ENCODE measurements around the gene MIEN1. TPM values are rescaled to one million over a fixed set of nuclear protein-coding genes. Genes with fewer than 3 reads are reported as not detected.

Gene MIEN1
- total and polyA plus RNA-seq, 2 of the 13 experiments (the other 11 are each of a cell fraction or from before 2014, with no cell fraction given) = 40.6 to 56.6 TPM

- peak; percentile 82 for TF ChIP-seq SNAPC2 (CRISPR knock-in tag; IDR thresholded peaks at IDR 0.05)
- 0 out of 2 replicates have a peak, but pooled peaks have one; percentile 25 for TF ChIP-seq ZNF678 (CRISPR knock-in tag; IDR thresholded peaks at IDR 0.05)
- peak; percentile 40; the same call in 1 of the 2 replicates for TF ChIP-seq SOX5 (CRISPR knock-in tag; IDR thresholded peaks at IDR 0.05; ENCODE audit: borderline replicate concordance)
- peak; percentile 70 for TF ChIP-seq CEBPG (CRISPR knock-in tag; IDR thresholded peaks at IDR 0.05)
- 0 out of 2 replicates have a peak, but pooled peaks have one; percentile 68 for TF ChIP-seq MZF1 (CRISPR knock-in tag; IDR thresholded peaks at IDR 0.05; ENCODE audit: borderline replicate concordance)
- TF ChIP-seq REST (IDR thresholded peaks at IDR 0.05; ENCODE audit: borderline replicate concordance in 1 of 2, low read depth in 1 of 2, low read length in 2 of 2) = peak in 1 of 2 experiments; percentile 30; a peak in 1 of 4 replicates
- peak; percentile 92; the same call in 1 of the 2 replicates for TF ChIP-seq FOXK1 (CRISPR knock-in tag; IDR thresholded peaks at IDR 0.05; ENCODE audit: borderline replicate concordance, low read depth)
- peak; percentile 47 to 54; a peak in 3 of 4 replicates for TF ChIP-seq POLR2A (IDR thresholded peaks at IDR 0.05; ENCODE audit: insufficient read depth in 1 of 2, low read depth in 2 of 2, low read length in 2 of 2)
- TF ChIP-seq HOXA3 (CRISPR knock-in tag; IDR thresholded peaks at IDR 0.05) = peak; percentile 43; the same call in 1 of the 2 replicates
- peak; percentile 53; the same call in 1 of the 2 replicates for TF ChIP-seq ZNF280B (CRISPR knock-in tag; IDR thresholded peaks at IDR 0.05; ENCODE audit: borderline replicate concordance)
- TF ChIP-seq MTF2 (CRISPR knock-in tag; IDR thresholded peaks at IDR 0.05; ENCODE audit: borderline replicate concordance) = no peak
- peak; percentile 81 for TF ChIP-seq MAX (IDR thresholded peaks at IDR 0.05)
- TF ChIP-seq ZNF816 (CRISPR knock-in tag; IDR thresholded peaks at IDR 0.05; ENCODE audit: borderline replicate concordance) = peak; percentile 96
- 0 out of 2 replicates have a peak, but pooled peaks have one; percentile 21 for TF ChIP-seq CHD2 (IDR thresholded peaks at IDR 0.05; ENCODE audit: low read depth, low read length)
- 0 out of 2 replicates have a peak, but pooled peaks have one; percentile 44 for TF ChIP-seq ZC3H4 (CRISPR knock-in tag; IDR thresholded peaks at IDR 0.05; ENCODE audit: borderline replicate concordance)
- no peak; the same call in 1 of the 2 replicates for TF ChIP-seq TCF7 (IDR thresholded peaks at IDR 0.05; ENCODE audit: low read depth)
- TF ChIP-seq RFXAP (CRISPR knock-in tag; IDR thresholded peaks at IDR 0.05; ENCODE audit: borderline replicate concordance) = 0 out of 2 replicates have a peak, but pooled peaks have one; percentile 47
- TF ChIP-seq ZNF430 (CRISPR knock-in tag; IDR thresholded peaks at IDR 0.05) = peak; percentile 50; the same call in 1 of the 2 replicates
- TF ChIP-seq RAD21 (CRISPR knock-in tag; IDR thresholded peaks at IDR 0.05) = no peak
- peak; percentile 97 for TF ChIP-seq HDAC1 (CRISPR knock-in tag; IDR thresholded peaks at IDR 0.05)
- TF ChIP-seq ZNF547 (CRISPR knock-in tag; IDR thresholded peaks at IDR 0.05) = peak; percentile 47; the same call in 1 of the 2 replicates
- TF ChIP-seq IRF2 (CRISPR knock-in tag; IDR thresholded peaks at IDR 0.05) = 0 out of 2 replicates have a peak, but pooled peaks have one; percentile 20
- peak; percentile 49; the same call in 1 of the 2 replicates for TF ChIP-seq POLR2AphosphoS5 (IDR thresholded peaks at IDR 0.05; ENCODE audit: low read depth, low read length)
- peak; percentile 44 for TF ChIP-seq HNF4G (IDR thresholded peaks at IDR 0.05; ENCODE audit: borderline replicate concordance, low read depth, low read length)
- TF ChIP-seq HNF4G (CRISPR knock-in tag; IDR thresholded peaks at IDR 0.05; ENCODE audit: borderline replicate concordance, low read depth) = no peak
Observed at GRCh38 chr17:39702901-39703893, 27.1 kb downstream of the MIEN1 start (continued).

All from HepG2 (cell line).